ENCODE results near the gene DPYSL4.

DPYSL4 gene

GRCh38 chr10:132148261-132149251 lies 38.2 kb upstream of the DPYSL4 start:
- TF ChIP-seq CTCF (IDR thresholded peaks at IDR 0.05; ENCODE audit: low read length) = no peak
- TF ChIP-seq EZH2 (IDR thresholded peaks at IDR 0.05; ENCODE audit: borderline replicate concordance, low read length) = no peak
- H3K36me3 ChIP-seq (ENCODE audit: insufficient read depth, low read length) = no peaks in the 10 kb centered on the region
- no peaks in the 10 kb centered on the region for H3K4me1 ChIP-seq (ENCODE audit: insufficient read depth, low read length, severe bottlenecking)
- no peak overlapping the region for H3K4me2 ChIP-seq (ENCODE audit: low read length)
- H3K9me3 ChIP-seq (ENCODE audit: low read length) = no peaks in the 10 kb centered on the region
- H3K27me3 ChIP-seq (ENCODE audit: insufficient read depth, low read length) = no peaks in the 10 kb centered on the region
- H3F3A ChIP-seq (ENCODE audit: insufficient read depth, low read length) = no peaks in the 10 kb centered on the region
- no peak overlapping the region for H3K27ac ChIP-seq (ENCODE audit: low read depth, low read length, poor library complexity, severe bottlenecking)
- no peak overlapping the region for H2AFZ ChIP-seq (ENCODE audit: low read length)
- no peaks in the 10 kb centered on the region for H3K79me2 ChIP-seq (ENCODE audit: insufficient read depth, low read length)
- no peaks in the 10 kb centered on the region for H3K9me2 ChIP-seq (ENCODE audit: low read depth, low read length)
- no peaks in the 10 kb centered on the region for H4K20me1 ChIP-seq (ENCODE audit: insufficient read depth, low read length)
- no peak overlapping the region for H3K4me3 ChIP-seq (ENCODE audit: low read depth, low read length, poor library complexity, severe bottlenecking)
- no peak overlapping the region for H3K9ac ChIP-seq (ENCODE audit: low read length)

- Histone ChIP-seq H3F3A (ENCODE audit: insufficient read depth, low read length) (no peaks in the 10 kb centered on the region), H3K27ac (ENCODE audit: low read depth, low read length, poor library complexity, severe bottlenecking) (no peak overlapping the region), H3K79me2 (ENCODE audit: insufficient read depth, low read length) (no peaks in the 10 kb centered on the region), H3K9ac (ENCODE audit: low read length) (no peak overlapping the region), H3K9me3 (ENCODE audit: low read length) (no peaks in the 10 kb centered on the region), H3K36me3 (ENCODE audit: insufficient read depth, low read length) (no peaks in the 10 kb centered on the region), H3K9me2 (ENCODE audit: low read depth, low read length) (no peaks in the 10 kb centered on the region), H4K20me1 (ENCODE audit: insufficient read depth, low read length) (no peaks in the 10 kb centered on the region), H3K27me3 (ENCODE audit: insufficient read depth, low read length) (no peaks in the 10 kb centered on the region), H3K4me2 (ENCODE audit: low read length) (no peak overlapping the region), H3K4me3 (ENCODE audit: low read depth, low read length, poor library complexity, severe bottlenecking) (no peak overlapping the region), H2AFZ (ENCODE audit: low read length) (no peak overlapping the region), H3K4me1 (ENCODE audit: insufficient read depth, low read length, severe bottlenecking) (no peaks in the 10 kb centered on the region)
- TF ChIP-seq CTCF (IDR thresholded peaks at IDR 0.05; ENCODE audit: low read length) (no peak), EZH2 (IDR thresholded peaks at IDR 0.05; ENCODE audit: borderline replicate concordance, low read length) (no peak)
Measured at GRCh38 chr10:132149271-132149670, 37.5 kb upstream of the DPYSL4 start.

GRCh38 chr10:132149917-132150316 lies 36.8 kb upstream of the DPYSL4 start:
- H3K27me3 ChIP-seq (ENCODE audit: insufficient read depth, low read length) = no peaks in the 10 kb centered on the region
- no peaks in the 10 kb centered on the region for H3K9me3 ChIP-seq (ENCODE audit: low read length)
- H3K79me2 ChIP-seq (ENCODE audit: insufficient read depth, low read length) = no peaks in the 10 kb centered on the region
- no peak overlapping the region for H3K4me2 ChIP-seq (ENCODE audit: low read length)
- no peak for TF ChIP-seq EZH2 (IDR thresholded peaks at IDR 0.05; ENCODE audit: borderline replicate concordance, low read length)
- no peak for TF ChIP-seq CTCF (IDR thresholded peaks at IDR 0.05; ENCODE audit: low read length)
- no peaks in the 10 kb centered on the region for H3K9me2 ChIP-seq (ENCODE audit: low read depth, low read length)
- no peak overlapping the region for H3K4me3 ChIP-seq (ENCODE audit: low read depth, low read length, poor library complexity, severe bottlenecking)
- H3K4me1 ChIP-seq (ENCODE audit: insufficient read depth, low read length, severe bottlenecking) = no peaks in the 10 kb centered on the region
- no peak overlapping the region for H3K9ac ChIP-seq (ENCODE audit: low read length)
- H3K36me3 ChIP-seq (ENCODE audit: insufficient read depth, low read length) = no peaks in the 10 kb centered on the region
- H4K20me1 ChIP-seq (ENCODE audit: insufficient read depth, low read length) = no peaks in the 10 kb centered on the region
- H3F3A ChIP-seq (ENCODE audit: insufficient read depth, low read length) = no peaks in the 10 kb centered on the region
- no peak overlapping the region for H2AFZ ChIP-seq (ENCODE audit: low read length)
- no peak overlapping the region for H3K27ac ChIP-seq (ENCODE audit: low read depth, low read length, poor library complexity, severe bottlenecking)

Data from OCI-LY1 (cell line).